NCI-H510A treated with DMSO at 0.1 percent for 48 hours (cell line): Measurements from ENCODE around the gene EXOC6B.
"Not testable (repeated sequence)": the region's sequence is repeated elsewhere in the genome, so short reads cannot be mapped to it uniquely, and the experiment has no call there.

Source experiments
- DNase-seq: peaks from one replicate; lab custom pipeline; 2025; lab: John Stamatoyannopoulos, UW

Gene EXOC6B

GRCh38 chr2:72431737-72432136 lies 394.1 kb downstream of the EXOC6B start:
- no peak for DNase-seq

- no peak for DNase-seq
These were observed 398.6 kb downstream of the EXOC6B start for GRCh38 chr2:72427022-72427861.

GRCh38 chr2:72425996-72426395 lies 399.8 kb downstream of the EXOC6B start:
- no peak for DNase-seq

- DNase-seq = no peak
These were observed 402.1 kb downstream of the EXOC6B start for GRCh38 chr2:72423756-72424155.

GRCh38 chr2:72421771-72422379 lies 404.0 kb downstream of the EXOC6B start:
- DNase-seq = not testable (repeated sequence)

GRCh38 chr2:72415781-72416475 lies 409.9 kb downstream of the EXOC6B start:
- DNase-seq = no peak

GRCh38 chr2:72415241-72415661 lies 410.6 kb downstream of the EXOC6B start:
- DNase-seq = no peak

GRCh38 chr2:72414137-72414760 lies 411.6 kb downstream of the EXOC6B start:
- no peak for DNase-seq

- no peak for DNase-seq
These were observed 412.1 kb downstream of the EXOC6B start for GRCh38 chr2:72413716-72414115.

GRCh38 chr2:72412214-72412613 lies 413.6 kb downstream of the EXOC6B start:
- no peak for DNase-seq

- no peak for DNase-seq
These were observed 426.0 kb downstream of the EXOC6B start for GRCh38 chr2:72399879-72400278.

GRCh38 chr2:72395096-72395495 lies 430.7 kb downstream of the EXOC6B start:
- no peak for DNase-seq

- DNase-seq = no peak
These were observed 431.2 kb downstream of the EXOC6B start for GRCh38 chr2:72394541-72395070.

- DNase-seq = no peak
These were observed 436.4 kb downstream of the EXOC6B start for GRCh38 chr2:72389447-72389846.

- DNase-seq = no peak
These were observed 437.6 kb downstream of the EXOC6B start for GRCh38 chr2:72388263-72388662.

GRCh38 chr2:72386288-72386687 lies 439.5 kb downstream of the EXOC6B start:
- no peak for DNase-seq

GRCh38 chr2:72378753-72379348 lies 447.0 kb downstream of the EXOC6B start:
- no peak for DNase-seq

- no peak for DNase-seq
These were observed 458.2 kb downstream of the EXOC6B start for GRCh38 chr2:72367530-72368225.

- DNase-seq = no peak
These were observed 462.4 kb downstream of the EXOC6B start for GRCh38 chr2:72363406-72363805.

- no peak for DNase-seq
These were observed 463.1 kb downstream of the EXOC6B start for GRCh38 chr2:72362733-72363132.

GRCh38 chr2:72361521-72361920 lies 464.3 kb downstream of the EXOC6B start:
- DNase-seq = no peak
